HG03066 (cell line): Measurements from ENCODE around the gene PBX3.

Experiments
- ATAC-seq: cut with Tn5 transposase; IDR thresholded peaks from one replicate; pipeline ENCODE4 v1.9.1; 2021; ENCODE audit warnings: low read depth; ENCODE audit not compliant: unreplicated experiment

PBX3 gene

GRCh38 chr9:125932012-125932411, 184.8 kb downstream of the PBX3 start:
- no peak for ATAC-seq

- ATAC-seq, result no peak
Measured at GRCh38 chr9:125932746-125933455, 185.7 kb downstream of the PBX3 start.

- no peak for ATAC-seq
Measured at GRCh38 chr9:125942125-125942524, 195.0 kb downstream of the PBX3 start.

GRCh38 chr9:125943831-125944230, 196.7 kb downstream of the PBX3 start:
- no peak for ATAC-seq

GRCh38 chr9:125946397-125946796, 199.2 kb downstream of the PBX3 start:
- ATAC-seq, result no peak

GRCh38 chr9:125948887-125949596, 201.9 kb downstream of the PBX3 start:
- ATAC-seq, result no peak

GRCh38 chr9:125949703-125950460, 202.7 kb downstream of the PBX3 start:
- ATAC-seq, result no peak

GRCh38 chr9:125950880-125951471, 203.8 kb downstream of the PBX3 start:
- ATAC-seq, result no peak

GRCh38 chr9:125953314-125954019, 206.3 kb downstream of the PBX3 start:
- no peak for ATAC-seq

- ATAC-seq, result no peak
Measured at GRCh38 chr9:125956102-125956501, 208.9 kb downstream of the PBX3 start.

- no peak for ATAC-seq
Measured at GRCh38 chr9:125959315-125959714, 212.1 kb downstream of the PBX3 start.

- ATAC-seq, result no peak
Measured at GRCh38 chr9:125959951-125960619, 212.9 kb downstream of the PBX3 start.

GRCh38 chr9:125960626-125961025, 213.5 kb downstream of the PBX3 start:
- ATAC-seq, result no peak

GRCh38 chr9:125961072-125961471, 213.9 kb downstream of the PBX3 start:
- ATAC-seq, result no peak

- ATAC-seq, result no peak
Measured at GRCh38 chr9:125963932-125964331, 216.8 kb downstream of the PBX3 start.

- no peak for ATAC-seq
Measured at GRCh38 chr9:125964702-125965225, 217.6 kb downstream of the PBX3 start.

GRCh38 chr9:125965477-125965876, 218.3 kb downstream of the PBX3 start:
- ATAC-seq, result no peak

- ATAC-seq, result no peak
Measured at GRCh38 chr9:125966466-125966865, 219.3 kb downstream of the PBX3 start.

GRCh38 chr9:125966959-125967711, 220.0 kb downstream of the PBX3 start:
- no peak for ATAC-seq
